Testis (tissue), 2 donors: Measurements from ENCODE around the gene RSPRY1.

ENCODE experiments used
- CTCF ChIP-seq, 3 experiments: fragments of 450-650 bp in 2 of 3; fragments of 200-600 bp in 1 of 3; sonication (generic) in 1 of 3; IDR thresholded peaks; one replicate each; pipeline ENCODE4 v1.5.1; 2016 to 2019; ENCODE audit warnings: antibody characterized with exemption in 3 of 3, mild to moderate bottlenecking in 2 of 3, moderate library complexity in 1 of 3
- POLR2A ChIP-seq: fragments of 450-650 bp; IDR thresholded peaks from one replicate; pipeline ENCODE4 v1.6.1; 2017; ENCODE audit warnings: antibody characterized with exemption, mild to moderate bottlenecking, moderate library complexity

- TF ChIP-seq CTCF (IDR thresholded peaks at IDR 0.05) (no peak), POLR2A (no peak)
These were observed 49.9 kb downstream of the RSPRY1 start for GRCh38 chr16:57236022-57236350.
